Measurements from ENCODE around the gene SLC9C1.

Gene SLC9C1

GRCh38 chr3:112092496-112093179, 201.4 kb downstream of the SLC9C1 start:
- Mint-ChIP-seq H3K27me3 (peaks cover 18 to 52% of the 10 kb centered on the region in 2 donors), H3K9me3 (no peaks in the 10 kb centered on the region), H3K4me3 (no peak overlapping the region), H3K36me3 (ENCODE audit: insufficient read depth) (no peaks in the 10 kb centered on the region), H3K27ac (no peak overlapping the region), H3K4me1 (ENCODE audit: low read depth in 2 of 2) (peaks cover 0 to 6% of the 10 kb centered on the region in 2 donors)
- DNase-seq, result no peak
- ATAC-seq (replicated peaks), result no peak

DNA sequence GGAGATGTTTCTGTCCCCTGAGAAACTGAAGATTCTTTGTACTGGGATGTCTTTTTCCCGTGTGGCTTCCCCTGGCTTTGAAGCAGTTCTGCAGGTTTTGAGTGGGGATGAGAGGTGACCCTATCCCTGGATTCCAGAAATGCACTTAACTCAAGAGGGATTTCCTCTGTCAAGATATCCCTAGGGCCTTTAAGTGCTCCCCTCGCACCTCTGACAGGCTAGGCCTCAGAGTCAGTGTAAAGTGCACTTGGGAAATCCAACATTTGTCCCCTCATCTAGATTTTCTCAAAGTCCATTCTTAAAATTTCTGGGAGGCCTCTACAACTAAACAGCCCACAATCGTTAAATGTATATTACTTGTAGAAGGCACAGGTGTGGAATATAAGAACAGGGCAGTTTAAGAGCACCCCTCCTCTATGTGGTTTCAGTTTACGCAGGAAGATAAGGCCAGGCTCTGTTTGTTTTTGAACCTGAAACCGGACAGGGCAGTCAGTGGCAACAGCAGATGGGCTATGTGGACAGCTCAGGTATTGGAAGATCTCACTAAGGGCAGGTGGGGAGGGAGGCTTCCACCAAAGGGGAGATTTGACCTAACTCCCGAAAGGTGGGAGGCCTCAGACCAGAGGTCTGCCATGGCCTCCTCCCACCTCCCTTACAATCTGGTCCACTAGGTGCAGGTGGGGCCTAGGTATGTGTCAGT, 203.0 kb downstream of the SLC9C1 start:
- peaks cover 18 to 54% of the 10 kb centered on the region in 2 donors for H3K27me3 Mint-ChIP-seq
- H3K27ac Mint-ChIP-seq, result no peak overlapping the region
- no peaks in the 10 kb centered on the region for H3K9me3 Mint-ChIP-seq
- no peak overlapping the region for H3K4me3 Mint-ChIP-seq
- H3K36me3 Mint-ChIP-seq (ENCODE audit: insufficient read depth), result no peaks in the 10 kb centered on the region
- ATAC-seq (replicated peaks) (no peak), DNase-seq (no peak)
- peaks cover 6 to 9% of the 10 kb centered on the region in 2 donors for H3K4me1 Mint-ChIP-seq (ENCODE audit: low read depth in 2 of 2)

Data from effector memory CD8-positive, alpha-beta T cell (primary cell).